ENCODE results near the gene ULK4. TPM values are rescaled to one million over a fixed set of nuclear protein-coding genes. Genes with fewer than 3 reads are reported as not detected.
"Not testable (repeated sequence)": the region's sequence is repeated elsewhere in the genome, so short reads cannot be mapped to it uniquely, and the experiment has no call there.

The ULK4 gene
- total RNA-seq, 2 donors from 2014 or later: 11.1 to 17.9 TPM

- DNase-seq: no peak
- no peaks in the 10 kb centered on the region for H3K27me3 ChIP-seq (ENCODE audit: control insufficient read depth, insufficient read depth, low read length, poor library complexity, severe bottlenecking)
- no peak overlapping the region for H3K27ac ChIP-seq (ENCODE audit: low read depth, low read length)
- H3K9ac ChIP-seq (ENCODE audit: extremely low read depth, low read length, poor library complexity, severe bottlenecking): no peak overlapping the region
- Mint-ChIP-seq H3K4me3 (no peak overlapping the region), H3K36me3 (ENCODE audit: low read depth) (peaks cover 18% of the 10 kb centered on the region), H3K27ac (no peak overlapping the region), H3K9me3 (peaks cover 50% of the 10 kb centered on the region), H3K4me1 (peaks cover 25% of the 10 kb centered on the region), H3K27me3 (ENCODE audit: insufficient read depth) (no peaks in the 10 kb centered on the region)
- H3K4me3 ChIP-seq (ENCODE audit: low read length): no peak overlapping the region
- H3K9me3 ChIP-seq (ENCODE audit: control insufficient read depth, low read length): peaks cover 20% of the 10 kb centered on the region
- peaks cover 17% of the 10 kb centered on the region for H3K4me1 ChIP-seq (ENCODE audit: control insufficient read depth, insufficient read depth, low read length)
- no peak for TF ChIP-seq CTCF (conservative IDR thresholded peaks at IDR 0.05)
- no peaks in the 10 kb centered on the region for H3K36me3 ChIP-seq (ENCODE audit: control insufficient read depth, insufficient read depth, low read length)
- WGBS, 2 experiments (ENCODE audit: insufficient coverage in 1 of 2, insufficient read length in 1 of 2): 94 to 100% methylated on average over 2 to 8 of the region's 8 CpGs
Observed at GRCh38 chr3:41649129-41649739, 312.7 kb downstream of the ULK4 start.

DNA sequence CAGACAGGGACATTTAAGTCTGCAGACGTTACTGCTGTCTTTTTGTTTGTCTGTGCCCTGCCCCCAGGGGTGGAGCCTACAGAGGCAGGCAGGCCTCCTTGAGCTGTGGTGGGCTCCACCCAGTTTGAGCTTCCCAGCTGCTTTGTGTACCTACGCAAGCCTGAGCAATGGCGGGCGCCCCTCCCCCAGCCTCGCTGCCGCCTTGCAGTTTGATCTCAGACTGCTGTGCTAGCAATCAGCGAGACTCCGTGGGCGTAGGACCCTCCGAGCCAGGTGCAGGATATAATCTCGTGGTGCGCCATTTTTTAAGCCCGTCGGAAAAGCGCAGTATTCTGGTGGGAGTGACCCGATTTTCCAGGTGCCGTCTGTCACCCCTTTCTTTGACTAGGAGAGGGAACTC, 314.2 kb downstream of the ULK4 start:
- peaks cover 21% of the 10 kb centered on the region for H3K36me3 Mint-ChIP-seq (ENCODE audit: low read depth)
- H3K9ac ChIP-seq (ENCODE audit: extremely low read depth, low read length, poor library complexity, severe bottlenecking); DNase-seq; H3K4me1 ChIP-seq (ENCODE audit: control insufficient read depth, insufficient read depth, low read length); H3K27ac ChIP-seq (ENCODE audit: low read depth, low read length); H3K36me3 ChIP-seq (ENCODE audit: control insufficient read depth, insufficient read depth, low read length); H3K4me3 ChIP-seq (ENCODE audit: low read length); H3K27me3 ChIP-seq (ENCODE audit: control insufficient read depth, insufficient read depth, low read length, poor library complexity, severe bottlenecking); H3K27me3 Mint-ChIP-seq (ENCODE audit: insufficient read depth); H3K27ac Mint-ChIP-seq; H3K4me3 Mint-ChIP-seq: not testable (repeated sequence)
- H3K9me3 ChIP-seq (ENCODE audit: control insufficient read depth, low read length): peaks cover 20% of the 10 kb centered on the region
- peaks cover 10% of the 10 kb centered on the region for H3K4me1 Mint-ChIP-seq
- WGBS, 2 experiments (ENCODE audit: insufficient coverage in 1 of 2, insufficient read length in 1 of 2): 97% methylated on average over 11 of the region's 17 CpGs; no CpG with 5 or more reads in 1 of the 2 experiments
- peaks cover 57% of the 10 kb centered on the region for H3K9me3 Mint-ChIP-seq

GRCh38 chr3:41640076-41640475, 321.8 kb downstream of the ULK4 start:
- Mint-ChIP-seq H3K36me3 (ENCODE audit: low read depth) (peaks cover 3% of the 10 kb centered on the region), H3K4me1 (no peaks in the 10 kb centered on the region), H3K9me3 (peaks cover 7% of the 10 kb centered on the region), H3K4me3 (no peak overlapping the region), H3K27ac (no peak overlapping the region), H3K27me3 (ENCODE audit: insufficient read depth) (no peaks in the 10 kb centered on the region)
- DNase-seq: no peak
- TF ChIP-seq CTCF (conservative IDR thresholded peaks at IDR 0.05): no peak
- no peak overlapping the region for H3K27ac ChIP-seq (ENCODE audit: low read depth, low read length)
- WGBS, 2 experiments (ENCODE audit: insufficient coverage in 1 of 2, insufficient read length in 1 of 2): 78 to 91% methylated on average over 1 to 4 of the region's 4 CpGs
- H3K4me3 ChIP-seq (ENCODE audit: low read length): no peak overlapping the region
- no peaks in the 10 kb centered on the region for H3K36me3 ChIP-seq (ENCODE audit: control insufficient read depth, insufficient read depth, low read length)
- no peaks in the 10 kb centered on the region for H3K9me3 ChIP-seq (ENCODE audit: control insufficient read depth, low read length)
- H3K27me3 ChIP-seq (ENCODE audit: control insufficient read depth, insufficient read depth, low read length, poor library complexity, severe bottlenecking): no peaks in the 10 kb centered on the region
- no peak overlapping the region for H3K9ac ChIP-seq (ENCODE audit: extremely low read depth, low read length, poor library complexity, severe bottlenecking)
- H3K4me1 ChIP-seq (ENCODE audit: control insufficient read depth, insufficient read depth, low read length): no peaks in the 10 kb centered on the region

- no peak overlapping the region for H3K4me3 ChIP-seq (ENCODE audit: low read length)
- peaks cover 2% of the 10 kb centered on the region for H3K9me3 Mint-ChIP-seq
- no peaks in the 10 kb centered on the region for H3K9me3 ChIP-seq (ENCODE audit: control insufficient read depth, low read length)
- H3K9ac ChIP-seq (ENCODE audit: extremely low read depth, low read length, poor library complexity, severe bottlenecking): no peak overlapping the region
- H3K4me1 ChIP-seq (ENCODE audit: control insufficient read depth, insufficient read depth, low read length): no peaks in the 10 kb centered on the region
- H3K36me3 ChIP-seq (ENCODE audit: control insufficient read depth, insufficient read depth, low read length): no peaks in the 10 kb centered on the region
- no peak overlapping the region for H3K4me3 Mint-ChIP-seq
- no peak for TF ChIP-seq CTCF (conservative IDR thresholded peaks at IDR 0.05)
- no peaks in the 10 kb centered on the region for H3K27me3 ChIP-seq (ENCODE audit: control insufficient read depth, insufficient read depth, low read length, poor library complexity, severe bottlenecking)
- H3K27me3 Mint-ChIP-seq (ENCODE audit: insufficient read depth): no peaks in the 10 kb centered on the region
- no peak overlapping the region for H3K27ac ChIP-seq (ENCODE audit: low read depth, low read length)
- H3K4me1 Mint-ChIP-seq: no peaks in the 10 kb centered on the region
- no peak overlapping the region for H3K27ac Mint-ChIP-seq
- 87 to 95% methylated on average over 2 of the region's 2 CpGs for WGBS, 2 experiments (ENCODE audit: insufficient coverage in 1 of 2, insufficient read length in 1 of 2)
- no peak for DNase-seq
- peaks cover 1% of the 10 kb centered on the region for H3K36me3 Mint-ChIP-seq (ENCODE audit: low read depth)
Observed at GRCh38 chr3:41638381-41638780, 323.5 kb downstream of the ULK4 start.

Measured in endodermal cell (in vitro differentiated cells).